ENCODE data around the gene GOT2. TPM values are rescaled to one million over a fixed set of nuclear protein-coding genes. Genes with fewer than 3 reads are reported as not detected.

GOT2 gene
- total RNA-seq, 2 experiments from 2014 or later, result 17.4 to 18.7 TPM

DNA sequence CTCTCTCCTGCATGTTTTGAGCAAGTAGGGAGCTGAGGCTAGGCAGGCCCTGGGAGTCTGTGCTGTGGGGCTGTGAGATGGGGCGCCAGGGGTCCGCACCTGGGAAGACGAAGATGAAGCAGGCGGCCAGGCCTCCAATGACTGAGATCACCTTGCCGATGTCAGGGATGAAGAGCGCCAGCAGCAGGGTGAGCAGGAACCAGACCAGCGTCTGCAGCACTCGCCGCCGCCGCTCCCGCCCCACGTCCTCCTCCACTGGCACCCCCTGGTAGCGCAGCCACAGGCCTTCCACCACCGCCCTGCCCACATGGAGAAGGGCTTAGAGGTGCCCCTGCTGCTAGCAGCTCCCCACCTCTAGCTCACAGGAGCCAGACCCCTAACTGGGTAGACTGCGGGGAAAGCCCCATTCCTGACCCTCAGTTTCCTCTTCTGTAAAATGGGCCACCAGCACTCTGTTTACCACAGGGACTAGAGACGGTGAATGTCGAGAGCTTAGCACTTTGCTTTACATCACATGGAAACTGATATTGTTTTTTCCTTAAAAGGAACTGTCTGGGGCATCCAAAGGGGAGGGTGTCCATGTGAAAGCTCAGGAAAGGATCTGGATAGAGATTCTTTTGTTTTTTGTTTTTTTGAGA lies 63.1 kb downstream of the GOT2 start:
- peaks cover 33% of the 10 kb centered on the region for H3K36me3 Mint-ChIP-seq (ENCODE audit: low read depth)
- Histone ChIP-seq H3K4me1 (ENCODE audit: insufficient read depth, low read length) (no peaks in the 10 kb centered on the region), H3K27me3 (ENCODE audit: control insufficient read depth in 1 of 2, insufficient read depth in 2 of 2, low read length in 2 of 2) (no peaks in the 10 kb centered on the region), H3K9me3 (ENCODE audit: control insufficient read depth in 1 of 2, insufficient read depth in 1 of 2, low read length in 2 of 2) (no peaks in the 10 kb centered on the region), H3K4me3 (ENCODE audit: low read length) (no peak overlapping the region), H3K36me3 (ENCODE audit: insufficient read depth, low read length) (peaks cover 7% of the 10 kb centered on the region), H3K27ac (ENCODE audit: low read depth in 1 of 2, low read length in 2 of 2) (no peak overlapping the region)
- no peaks in the 10 kb centered on the region for H3K9me3 Mint-ChIP-seq
- H3K4me3 Mint-ChIP-seq, result no peak overlapping the region
- no peaks in the 10 kb centered on the region for H3K27me3 Mint-ChIP-seq
- POLR2A ChIA-PET, result interaction anchor here (0.9 kb wide), 1 partner anchor 14 kb away, joined by 3 read pairs; the partner anchor contains the start of gene SLC38A7
- no peak overlapping the region for H3K27ac Mint-ChIP-seq
- DNase-seq (no peak), ATAC-seq (ENCODE audit: poor library complexity) (no peak)
- H3K4me1 Mint-ChIP-seq (ENCODE audit: low read depth), result no peaks in the 10 kb centered on the region
- intact Hi-C loops (cut with DNase I, micrococcal nuclease), result no loop called here
- CTCF ChIA-PET, result no interaction called here
- TF ChIP-seq, protein P1, sequence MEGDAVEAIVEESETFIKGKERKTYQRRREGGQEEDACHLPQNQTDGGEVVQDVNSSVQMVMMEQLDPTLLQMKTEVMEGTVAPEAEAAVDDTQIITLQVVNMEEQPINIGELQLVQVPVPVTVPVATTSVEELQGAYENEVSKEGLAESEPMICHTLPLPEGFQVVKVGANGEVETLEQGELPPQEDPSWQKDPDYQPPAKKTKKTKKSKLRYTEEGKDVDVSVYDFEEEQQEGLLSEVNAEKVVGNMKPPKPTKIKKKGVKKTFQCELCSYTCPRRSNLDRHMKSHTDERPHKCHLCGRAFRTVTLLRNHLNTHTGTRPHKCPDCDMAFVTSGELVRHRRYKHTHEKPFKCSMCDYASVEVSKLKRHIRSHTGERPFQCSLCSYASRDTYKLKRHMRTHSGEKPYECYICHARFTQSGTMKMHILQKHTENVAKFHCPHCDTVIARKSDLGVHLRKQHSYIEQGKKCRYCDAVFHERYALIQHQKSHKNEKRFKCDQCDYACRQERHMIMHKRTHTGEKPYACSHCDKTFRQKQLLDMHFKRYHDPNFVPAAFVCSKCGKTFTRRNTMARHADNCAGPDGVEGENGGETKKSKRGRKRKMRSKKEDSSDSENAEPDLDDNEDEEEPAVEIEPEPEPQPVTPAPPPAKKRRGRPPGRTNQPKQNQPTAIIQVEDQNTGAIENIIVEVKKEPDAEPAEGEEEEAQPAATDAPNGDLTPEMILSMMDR (IDR thresholded peaks at IDR 0.05), result no peak

DNA sequence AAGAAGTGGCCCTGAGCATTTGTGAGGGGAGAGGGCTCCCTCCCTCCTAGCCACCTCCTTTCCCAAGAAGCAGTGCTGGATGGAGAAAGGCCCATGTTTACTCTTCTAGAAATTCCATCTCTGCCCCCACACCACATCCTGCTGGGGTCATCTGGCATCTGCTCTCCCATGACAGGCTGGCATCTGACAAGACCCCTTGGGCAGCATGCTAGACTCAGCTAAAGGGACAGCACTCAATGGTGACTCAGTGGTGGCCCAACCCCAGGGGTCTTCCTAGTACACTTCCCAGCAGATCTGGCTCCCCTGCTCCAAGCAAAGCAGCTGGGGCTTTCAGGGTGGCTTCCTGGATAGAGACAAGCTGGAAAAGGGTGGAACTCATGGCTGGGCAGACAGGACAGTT lies 63.9 kb downstream of the GOT2 start:
- CTCF ChIA-PET, result no interaction called here

DNA sequence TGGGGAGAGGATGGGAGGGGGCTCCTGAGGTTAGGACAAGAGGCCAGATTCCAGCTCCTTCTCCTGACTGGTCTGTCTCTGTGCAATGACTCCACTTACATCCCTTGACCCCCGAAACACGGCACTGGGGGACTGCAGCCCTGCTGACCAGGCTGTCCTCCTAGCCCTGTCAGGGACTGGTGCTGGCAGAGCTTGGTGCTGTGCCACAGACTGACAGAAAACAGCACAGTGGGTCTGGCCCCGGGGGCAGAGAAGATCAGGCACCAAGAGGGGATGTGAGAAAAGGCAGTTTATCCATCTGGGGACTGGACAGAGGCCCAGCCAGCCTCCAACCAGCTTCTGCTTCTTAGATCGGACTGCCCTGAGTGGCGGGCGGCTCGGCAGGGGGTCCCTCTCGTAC lies 68.9 kb downstream of the GOT2 start:
- Histone ChIP-seq H3K9me3 (ENCODE audit: control insufficient read depth in 1 of 2, insufficient read depth in 1 of 2, low read length in 2 of 2) (no peaks in the 10 kb centered on the region), H3K36me3 (ENCODE audit: insufficient read depth, low read length) (peaks cover 3% of the 10 kb centered on the region), H3K4me1 (ENCODE audit: insufficient read depth, low read length) (no peaks in the 10 kb centered on the region), H3K27ac (ENCODE audit: low read depth in 1 of 2, low read length in 2 of 2) (no peak overlapping the region), H3K4me3 (ENCODE audit: low read length) (no peak overlapping the region), H3K27me3 (ENCODE audit: control insufficient read depth in 1 of 2, insufficient read depth in 2 of 2, low read length in 2 of 2) (no peaks in the 10 kb centered on the region)
- H3K27me3 Mint-ChIP-seq, result peaks cover 4% of the 10 kb centered on the region
- H3K4me1 Mint-ChIP-seq (ENCODE audit: low read depth), result no peaks in the 10 kb centered on the region
- intact Hi-C loops (cut with DNase I, micrococcal nuclease), result no loop called here
- ChIA-PET POLR2A (no interaction called here), CTCF (no interaction called here)
- no peak overlapping the region for H3K4me3 Mint-ChIP-seq
- H3K27ac Mint-ChIP-seq, result no peak overlapping the region
- H3K9me3 Mint-ChIP-seq, result no peaks in the 10 kb centered on the region
- no peak for DNase-seq
- peaks cover 16% of the 10 kb centered on the region for H3K36me3 Mint-ChIP-seq (ENCODE audit: low read depth)
- ATAC-seq (ENCODE audit: poor library complexity), result no peak
- TF ChIP-seq, protein P1 (IDR thresholded peaks at IDR 0.05), result no peak

More for the DNA sequence above, 63.9 kb downstream of the GOT2 start:
- DNase-seq (no peak), ATAC-seq (ENCODE audit: poor library complexity) (no peak)
- Histone ChIP-seq H3K36me3 (ENCODE audit: insufficient read depth, low read length) (peaks cover 7% of the 10 kb centered on the region), H3K9me3 (ENCODE audit: control insufficient read depth in 1 of 2, insufficient read depth in 1 of 2, low read length in 2 of 2) (no peaks in the 10 kb centered on the region), H3K27me3 (ENCODE audit: control insufficient read depth in 1 of 2, insufficient read depth in 2 of 2, low read length in 2 of 2) (no peaks in the 10 kb centered on the region), H3K27ac (ENCODE audit: low read depth in 1 of 2, low read length in 2 of 2) (no peak overlapping the region), H3K4me1 (ENCODE audit: insufficient read depth, low read length) (no peaks in the 10 kb centered on the region), H3K4me3 (ENCODE audit: low read length) (no peak overlapping the region)
- intact Hi-C loops (cut with DNase I, micrococcal nuclease), result no loop called here
- Mint-ChIP-seq H3K4me3 (no peak overlapping the region), H3K36me3 (ENCODE audit: low read depth) (peaks cover 28% of the 10 kb centered on the region), H3K27me3 (no peaks in the 10 kb centered on the region), H3K9me3 (no peaks in the 10 kb centered on the region), H3K27ac (no peak overlapping the region), H3K4me1 (ENCODE audit: low read depth) (no peaks in the 10 kb centered on the region)
- TF ChIP-seq, protein P1 (IDR thresholded peaks at IDR 0.05), result no peak
- POLR2A ChIA-PET, result no interaction called here

Measured in CD4-positive, alpha-beta T cell (primary cell).